Neural progenitor cell (in vitro differentiated cells): ENCODE measurements around the gene CLSTN3.

Experiments used
- EZH2phosphoT487 ChIP-seq: fragments of 200-600 bp; sonication (generic); IDR thresholded peaks from 2 replicates; pipeline ENCODE4 v1.6.1; 2017; ENCODE audit warnings: antibody characterized with exemption
- TF ChIP-seq, protein P1 (sequence below): fragments of 200-600 bp; sonication (generic); IDR thresholded peaks from 2 replicates; pipeline ENCODE4 v1.5.1; 2017; ENCODE audit warnings: antibody characterized with exemption, mild to moderate bottlenecking

GRCh38 chr12:7109572-7109920 lies 20.6 kb upstream of the CLSTN3 start:
- TF ChIP-seq, protein P1, sequence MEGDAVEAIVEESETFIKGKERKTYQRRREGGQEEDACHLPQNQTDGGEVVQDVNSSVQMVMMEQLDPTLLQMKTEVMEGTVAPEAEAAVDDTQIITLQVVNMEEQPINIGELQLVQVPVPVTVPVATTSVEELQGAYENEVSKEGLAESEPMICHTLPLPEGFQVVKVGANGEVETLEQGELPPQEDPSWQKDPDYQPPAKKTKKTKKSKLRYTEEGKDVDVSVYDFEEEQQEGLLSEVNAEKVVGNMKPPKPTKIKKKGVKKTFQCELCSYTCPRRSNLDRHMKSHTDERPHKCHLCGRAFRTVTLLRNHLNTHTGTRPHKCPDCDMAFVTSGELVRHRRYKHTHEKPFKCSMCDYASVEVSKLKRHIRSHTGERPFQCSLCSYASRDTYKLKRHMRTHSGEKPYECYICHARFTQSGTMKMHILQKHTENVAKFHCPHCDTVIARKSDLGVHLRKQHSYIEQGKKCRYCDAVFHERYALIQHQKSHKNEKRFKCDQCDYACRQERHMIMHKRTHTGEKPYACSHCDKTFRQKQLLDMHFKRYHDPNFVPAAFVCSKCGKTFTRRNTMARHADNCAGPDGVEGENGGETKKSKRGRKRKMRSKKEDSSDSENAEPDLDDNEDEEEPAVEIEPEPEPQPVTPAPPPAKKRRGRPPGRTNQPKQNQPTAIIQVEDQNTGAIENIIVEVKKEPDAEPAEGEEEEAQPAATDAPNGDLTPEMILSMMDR = no peak
- TF ChIP-seq EZH2phosphoT487 = no peak
